ENCODE measurements around the gene CHST13.

The CHST13 gene

GRCh38 chr3:126570103-126570541, 46.2 kb downstream of the CHST13 start:
- TF ChIP-seq CTCF (IDR thresholded peaks at IDR 0.05; ENCODE audit: low read depth, low read length, missing control alignments) = no peak
- H3K4me3 ChIP-seq (replicated peaks; ENCODE audit: low read depth, low read length) = no peak overlapping the region
- no peak for DNase-seq (ENCODE audit: extremely low read depth, low read depth)

GRCh38 chr3:126571078-126571477, 47.1 kb downstream of the CHST13 start:
- H3K4me3 ChIP-seq (replicated peaks; ENCODE audit: low read depth, low read length) = no peak overlapping the region
- TF ChIP-seq CTCF (IDR thresholded peaks at IDR 0.05; ENCODE audit: low read depth, low read length, missing control alignments) = no peak
- DNase-seq (ENCODE audit: extremely low read depth, low read depth) = no peak

GRCh38 chr3:126573492-126574117, 49.6 kb downstream of the CHST13 start:
- no peak overlapping the region for H3K4me3 ChIP-seq (replicated peaks; ENCODE audit: low read depth, low read length)
- DNase-seq (ENCODE audit: extremely low read depth, low read depth) = no peak
- no peak for TF ChIP-seq CTCF (IDR thresholded peaks at IDR 0.05; ENCODE audit: low read depth, low read length, missing control alignments)

GRCh38 chr3:126577261-126577660, 53.3 kb downstream of the CHST13 start:
- H3K4me3 ChIP-seq (replicated peaks; ENCODE audit: low read depth, low read length) = no peak overlapping the region
- TF ChIP-seq CTCF (IDR thresholded peaks at IDR 0.05; ENCODE audit: low read depth, low read length, missing control alignments) = no peak
- no peak for DNase-seq (ENCODE audit: extremely low read depth, low read depth)

GRCh38 chr3:126578702-126579101, 54.7 kb downstream of the CHST13 start:
- H3K4me3 ChIP-seq (replicated peaks; ENCODE audit: low read depth, low read length) = no peak overlapping the region
- no peak for DNase-seq (ENCODE audit: extremely low read depth, low read depth)
- no peak for TF ChIP-seq CTCF (IDR thresholded peaks at IDR 0.05; ENCODE audit: low read depth, low read length, missing control alignments)

GRCh38 chr3:126580746-126581145, 56.8 kb downstream of the CHST13 start:
- DNase-seq (ENCODE audit: extremely low read depth, low read depth) = no peak
- no peak for TF ChIP-seq CTCF (IDR thresholded peaks at IDR 0.05; ENCODE audit: low read depth, low read length, missing control alignments)
- H3K4me3 ChIP-seq (replicated peaks; ENCODE audit: low read depth, low read length) = no peak overlapping the region

GRCh38 chr3:126581569-126581968, 57.6 kb downstream of the CHST13 start:
- no peak for TF ChIP-seq CTCF (IDR thresholded peaks at IDR 0.05; ENCODE audit: low read depth, low read length, missing control alignments)

More at GRCh38 chr3:126581569-126581968, 57.6 kb downstream of the CHST13 start:
- H3K4me3 ChIP-seq (replicated peaks; ENCODE audit: low read depth, low read length) = no peak overlapping the region
- DNase-seq (ENCODE audit: extremely low read depth, low read depth) = no peak

All from HFF-Myc (cell line).